ENCODE measurements around the gene DNAJB4. TPM values are rescaled to one million over a fixed set of nuclear protein-coding genes. Genes with fewer than 3 reads are reported as not detected.

Gene DNAJB4
- total and polyA plus RNA-seq, 8 donors = 29.8 to 46.9 (median 44.2) TPM

GRCh38 chr1:77975386-77975785 lies 29.4 kb upstream of the DNAJB4 start:
- intact Hi-C loops (cut with DNase I) = loop anchor here in 1 of 2 donors (10.0 kb wide), 1 partner anchor 139 kb away; no protein-coding TSS in a partner anchor
- DNase-seq (no peak), ATAC-seq (no peak)
- Histone ChIP-seq H3K27me3 (no peaks in the 10 kb centered on the region), H3K36me3 (peaks cover 0 to 12% of the 10 kb centered on the region in 2 donors), H3K4me3 (peak overlapping the region in 1 of 2 donors; percentile 68), H3K27ac (no peak overlapping the region), H3K9me3 (no peaks in the 10 kb centered on the region), H3K4me1 (peaks cover 16 to 70% of the 10 kb centered on the region in 2 donors)
- TF ChIP-seq, protein P1, sequence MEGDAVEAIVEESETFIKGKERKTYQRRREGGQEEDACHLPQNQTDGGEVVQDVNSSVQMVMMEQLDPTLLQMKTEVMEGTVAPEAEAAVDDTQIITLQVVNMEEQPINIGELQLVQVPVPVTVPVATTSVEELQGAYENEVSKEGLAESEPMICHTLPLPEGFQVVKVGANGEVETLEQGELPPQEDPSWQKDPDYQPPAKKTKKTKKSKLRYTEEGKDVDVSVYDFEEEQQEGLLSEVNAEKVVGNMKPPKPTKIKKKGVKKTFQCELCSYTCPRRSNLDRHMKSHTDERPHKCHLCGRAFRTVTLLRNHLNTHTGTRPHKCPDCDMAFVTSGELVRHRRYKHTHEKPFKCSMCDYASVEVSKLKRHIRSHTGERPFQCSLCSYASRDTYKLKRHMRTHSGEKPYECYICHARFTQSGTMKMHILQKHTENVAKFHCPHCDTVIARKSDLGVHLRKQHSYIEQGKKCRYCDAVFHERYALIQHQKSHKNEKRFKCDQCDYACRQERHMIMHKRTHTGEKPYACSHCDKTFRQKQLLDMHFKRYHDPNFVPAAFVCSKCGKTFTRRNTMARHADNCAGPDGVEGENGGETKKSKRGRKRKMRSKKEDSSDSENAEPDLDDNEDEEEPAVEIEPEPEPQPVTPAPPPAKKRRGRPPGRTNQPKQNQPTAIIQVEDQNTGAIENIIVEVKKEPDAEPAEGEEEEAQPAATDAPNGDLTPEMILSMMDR (IDR thresholded peaks at IDR 0.05) = no peak

- peak overlapping the region in 1 of 2 donors; percentile 2 for H3K27ac ChIP-seq
- H3K4me1 ChIP-seq = peaks cover 16 to 69% of the 10 kb centered on the region in 2 donors
- TF ChIP-seq, protein P1 (IDR thresholded peaks at IDR 0.05) = no peak
- ATAC-seq (no peak), DNase-seq (no peak)
- peak overlapping the region in 1 of 2 donors; percentile 68 for H3K4me3 ChIP-seq
- intact Hi-C loops (cut with DNase I) = loop anchor here in 1 of 2 donors (10.0 kb wide), 1 partner anchor 139 kb away; no protein-coding TSS in a partner anchor
- no peaks in the 10 kb centered on the region for H3K27me3 ChIP-seq
- peaks cover 0 to 8% of the 10 kb centered on the region in 2 donors for H3K36me3 ChIP-seq
- H3K9me3 ChIP-seq = no peaks in the 10 kb centered on the region
Observed at GRCh38 chr1:77975907-77976306, 28.8 kb upstream of the DNAJB4 start.

DNA sequence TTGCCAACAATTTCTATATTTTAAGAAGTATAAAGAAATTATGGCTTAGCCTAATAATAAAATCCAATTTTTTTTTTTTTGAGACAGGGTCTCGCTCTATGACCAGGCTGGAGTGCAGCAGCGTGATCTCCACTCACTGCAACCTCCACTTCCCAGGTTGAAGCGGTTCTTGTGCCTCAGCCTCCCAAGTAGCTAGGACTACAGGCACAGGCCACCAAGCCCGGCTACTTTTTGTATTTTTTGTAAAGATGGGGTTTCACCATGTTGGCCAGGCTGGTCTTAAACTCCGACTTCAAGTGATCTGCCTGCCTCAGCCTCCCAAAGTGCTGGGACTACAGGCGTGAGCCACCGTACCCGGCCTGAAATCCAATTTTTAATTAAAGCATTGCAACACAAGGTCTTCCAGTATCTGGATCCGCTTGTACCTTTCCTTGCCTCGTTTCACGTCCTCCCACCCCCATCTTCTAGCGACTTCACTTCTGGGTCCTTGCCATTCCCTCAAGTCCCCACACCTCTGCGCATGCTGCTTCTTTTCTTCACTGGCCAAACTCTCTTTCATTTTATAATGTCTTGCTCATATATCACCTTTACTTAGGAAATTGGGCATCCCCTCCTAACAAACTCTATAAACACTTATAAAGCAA lies 28.2 kb upstream of the DNAJB4 start:
- ATAC-seq = no peak
- no peak for DNase-seq
- peak overlapping the region; percentile 60 to 68 for H3K4me3 ChIP-seq
- H3K27ac ChIP-seq = peak overlapping the region in 1 of 2 donors; percentile 97
- intact Hi-C loops (cut with DNase I) = loop anchor here in 1 of 2 donors (10.0 kb wide), 1 partner anchor 138 kb away; no protein-coding TSS in a partner anchor
- peaks cover 16 to 72% of the 10 kb centered on the region in 2 donors for H3K4me1 ChIP-seq
- no peaks in the 10 kb centered on the region for H3K27me3 ChIP-seq
- H3K36me3 ChIP-seq = peaks cover 0 to 6% of the 10 kb centered on the region in 2 donors
- no peaks in the 10 kb centered on the region for H3K9me3 ChIP-seq
- TF ChIP-seq, protein P1 (IDR thresholded peaks at IDR 0.05) = no peak

DNA sequence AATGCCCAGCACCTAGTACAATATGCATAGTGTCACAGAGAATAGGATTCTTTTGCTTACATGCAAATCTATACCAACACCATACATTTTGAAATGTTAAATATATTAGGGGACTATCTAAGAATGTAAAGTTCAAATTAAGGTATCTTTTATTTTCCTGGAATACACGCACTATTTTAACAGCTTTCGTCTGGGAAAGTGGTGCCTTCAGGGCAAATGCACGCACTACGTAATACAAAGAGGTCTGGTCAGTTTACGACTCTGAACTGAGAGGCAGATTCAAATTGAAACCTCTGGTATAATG lies 26.8 kb upstream of the DNAJB4 start:
- peak overlapping the region; percentile 94 to 97 for H3K27ac ChIP-seq
- peaks cover 0 to 6% of the 10 kb centered on the region in 2 donors for H3K36me3 ChIP-seq
- intact Hi-C loops (cut with DNase I) = loop anchor here in 1 of 2 donors (10.0 kb wide), 1 partner anchor 137 kb away; no protein-coding TSS in a partner anchor
- H3K9me3 ChIP-seq = no peaks in the 10 kb centered on the region
- TF ChIP-seq, protein P1 (IDR thresholded peaks at IDR 0.05) = no peak
- ATAC-seq (no peak), DNase-seq (no peak)
- H3K4me1 ChIP-seq = peaks cover 16 to 59% of the 10 kb centered on the region in 2 donors
- peak overlapping the region; percentile 60 to 68 for H3K4me3 ChIP-seq
- H3K27me3 ChIP-seq = no peaks in the 10 kb centered on the region

DNA sequence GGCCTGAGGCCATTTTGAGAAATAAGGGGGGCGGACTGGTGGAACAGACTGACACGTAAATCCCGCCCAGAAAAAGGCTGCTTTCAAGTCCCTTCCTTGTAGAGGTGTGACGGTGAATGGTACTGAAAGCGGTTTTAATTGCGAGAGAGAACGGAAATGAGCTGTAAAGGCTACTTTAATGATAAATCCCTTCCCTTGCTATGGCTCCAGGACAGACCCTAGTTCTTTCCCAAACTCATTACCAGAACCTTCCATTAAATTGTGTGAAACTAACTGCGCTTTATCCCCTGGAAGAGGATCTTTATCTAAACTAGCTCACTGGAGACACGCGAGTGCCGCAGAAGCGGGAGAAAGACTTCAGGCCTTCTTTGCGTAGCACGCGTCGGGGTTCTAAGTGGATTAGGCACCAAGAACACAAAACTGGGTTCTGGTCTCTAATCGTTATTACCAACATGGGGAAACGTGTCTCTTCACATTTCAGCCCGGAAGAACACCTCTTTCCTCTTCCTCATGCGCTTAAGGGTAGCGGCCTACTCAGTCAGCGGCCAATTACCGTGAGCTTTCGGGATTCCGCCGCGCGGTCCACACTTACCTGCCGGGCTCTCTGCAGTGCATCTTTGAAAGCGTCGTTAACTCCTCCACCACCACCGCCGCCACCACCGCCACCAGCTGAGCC lies 26.3 kb upstream of the DNAJB4 start:
- intact Hi-C loops (cut with DNase I) = loop anchor here in 1 of 2 donors (10.0 kb wide), 1 partner anchor 136 kb away; no protein-coding TSS in a partner anchor
- no peaks in the 10 kb centered on the region for H3K27me3 ChIP-seq
- TF ChIP-seq, protein P1 (IDR thresholded peaks at IDR 0.05) = no peak
- peaks cover 0 to 6% of the 10 kb centered on the region in 2 donors for H3K36me3 ChIP-seq
- peak overlapping the region; percentile 94 to 97 for H3K27ac ChIP-seq
- no peaks in the 10 kb centered on the region for H3K9me3 ChIP-seq
- peak overlapping the region; percentile 60 to 68 for H3K4me3 ChIP-seq
- DNase-seq (peak in 3 of 4 donors; percentile 68 to 92 (median 82)), ATAC-seq (peak; percentile 77)
- H3K4me1 ChIP-seq = peaks cover 16 to 57% of the 10 kb centered on the region in 2 donors

Data from left lung (tissue), 10 donors.